Mucosa of gallbladder (tissue), 1 donor: ENCODE results near the gene HMMR. TPM values are rescaled to one million over a fixed set of nuclear protein-coding genes. Genes with fewer than 3 reads are reported as not detected.

Experiments used
- DNase-seq: peaks from one replicate; pipeline ENCODE4 v3.0.0-alpha.2; 2020; ENCODE audit warnings: low spot score
- total RNA-seq: library from RNA; stranded (reverse); gene quantifications from one replicate; pipeline ENCODE4 v1.2.1, GENCODE V29; 2021
- donor health status: DM: no; HTN: no; CAD: no.

HMMR gene
- total RNA-seq, 1 donor from 2014 or later = 1.8 TPM

- DNase-seq = no peak
Measured at GRCh38 chr5:163458778-163459385, 1.6 kb upstream of the HMMR start.

GRCh38 chr5:163459462-163459818 is 992 bp upstream of the HMMR start:
- DNase-seq = no peak

- peak; percentile 97 for DNase-seq
Measured at GRCh38 chr5:163459819-163460561, 442 bp upstream of the HMMR start, which contains the start of gene NUDCD2. Gene NUDCD2, minus strand, starts transcription at chr5:163460102. Its CDS starts 52 bp downstream, at chr5:163460050.

- DNase-seq = no peak
Measured at GRCh38 chr5:163463063-163463435, 2.6 kb downstream of the HMMR start.

GRCh38 chr5:163467682-163468081 is 7.2 kb downstream of the HMMR start:
- DNase-seq = no peak

- no peak for DNase-seq
Measured at GRCh38 chr5:163473635-163474243, 13.3 kb downstream of the HMMR start.

GRCh38 chr5:163475411-163475810 is 15.0 kb downstream of the HMMR start:
- no peak for DNase-seq

GRCh38 chr5:163478126-163478981 is 17.9 kb downstream of the HMMR start:
- DNase-seq = no peak

GRCh38 chr5:163478982-163479271 is 18.5 kb downstream of the HMMR start:
- no peak for DNase-seq

- DNase-seq = no peak
Measured at GRCh38 chr5:163489055-163489744, 28.8 kb downstream of the HMMR start.

- DNase-seq = no peak
Measured at GRCh38 chr5:163489745-163490075, 29.3 kb downstream of the HMMR start.

- no peak for DNase-seq
Measured at GRCh38 chr5:163496286-163496685, 35.9 kb downstream of the HMMR start.

- DNase-seq = no peak
Measured at GRCh38 chr5:163497315-163497714, 36.9 kb downstream of the HMMR start.

- DNase-seq = no peak
Measured at GRCh38 chr5:163498886-163499285, 38.5 kb downstream of the HMMR start.

- no peak for DNase-seq
Measured at GRCh38 chr5:163502521-163502920, 42.1 kb downstream of the HMMR start.

- DNase-seq = peak; percentile 62
Measured at GRCh38 chr5:163503106-163504078, 43.0 kb downstream of the HMMR start.

GRCh38 chr5:163504079-163504931 is 43.9 kb downstream of the HMMR start:
- DNase-seq = peak; percentile 62

- DNase-seq = no peak
Measured at GRCh38 chr5:163505049-163505367, 44.6 kb downstream of the HMMR start.

- DNase-seq = peak; percentile 95
Measured at GRCh38 chr5:163505368-163506094, 45.1 kb downstream of the HMMR start, which contains the start of gene MAT2B. Gene MAT2B, plus strand, starts transcription at chr5:163505619. Its CDS starts 68 bp downstream, at chr5:163505687.
